Measurements from ENCODE around the gene RAB31. TPM values are rescaled to one million over a fixed set of nuclear protein-coding genes. Genes with fewer than 3 reads are reported as not detected.
"Not testable (repeated sequence)": the region's sequence is repeated elsewhere in the genome, so short reads cannot be mapped to it uniquely, and the experiment has no call there.

Gene RAB31
- total RNA-seq, 1 donor from 2014 or later: 36.0 TPM

DNA sequence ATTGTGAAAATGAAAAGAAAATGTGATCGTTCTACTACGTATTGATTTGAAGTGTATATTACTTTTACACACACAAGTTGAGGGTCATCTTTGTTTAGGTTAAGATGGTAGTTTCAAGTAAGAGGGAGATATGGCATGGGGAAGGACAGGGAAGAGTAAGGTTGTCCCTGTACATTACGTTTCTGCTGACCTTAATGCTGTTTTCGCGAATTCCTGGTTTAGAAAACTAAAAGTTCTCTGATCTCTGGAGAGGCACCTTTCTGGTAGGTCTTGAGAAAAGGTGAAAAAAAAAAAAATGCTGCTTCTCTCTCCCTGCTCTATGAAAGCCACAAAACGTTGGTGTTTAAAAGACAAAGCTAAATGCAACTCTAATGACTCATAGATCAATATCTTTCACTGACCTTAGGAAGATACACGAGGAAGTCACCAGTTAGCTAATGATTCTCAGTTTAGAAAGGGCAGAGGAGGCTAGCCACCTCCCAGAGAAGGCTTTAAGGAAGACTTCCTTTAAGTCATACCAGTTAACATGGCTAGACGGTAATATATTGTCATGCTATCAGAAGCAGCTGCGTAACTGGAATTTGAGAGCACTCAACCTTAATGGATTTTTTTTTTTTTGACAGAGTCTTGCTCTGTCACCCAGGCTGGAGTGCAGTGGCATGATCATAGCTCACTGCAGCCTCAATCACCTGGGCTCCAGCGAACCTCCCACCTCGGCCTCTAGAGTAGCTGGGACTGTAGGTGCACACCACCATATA lies 190.9 kb downstream of the RAB31 start:
- TF ChIP-seq, protein P1, sequence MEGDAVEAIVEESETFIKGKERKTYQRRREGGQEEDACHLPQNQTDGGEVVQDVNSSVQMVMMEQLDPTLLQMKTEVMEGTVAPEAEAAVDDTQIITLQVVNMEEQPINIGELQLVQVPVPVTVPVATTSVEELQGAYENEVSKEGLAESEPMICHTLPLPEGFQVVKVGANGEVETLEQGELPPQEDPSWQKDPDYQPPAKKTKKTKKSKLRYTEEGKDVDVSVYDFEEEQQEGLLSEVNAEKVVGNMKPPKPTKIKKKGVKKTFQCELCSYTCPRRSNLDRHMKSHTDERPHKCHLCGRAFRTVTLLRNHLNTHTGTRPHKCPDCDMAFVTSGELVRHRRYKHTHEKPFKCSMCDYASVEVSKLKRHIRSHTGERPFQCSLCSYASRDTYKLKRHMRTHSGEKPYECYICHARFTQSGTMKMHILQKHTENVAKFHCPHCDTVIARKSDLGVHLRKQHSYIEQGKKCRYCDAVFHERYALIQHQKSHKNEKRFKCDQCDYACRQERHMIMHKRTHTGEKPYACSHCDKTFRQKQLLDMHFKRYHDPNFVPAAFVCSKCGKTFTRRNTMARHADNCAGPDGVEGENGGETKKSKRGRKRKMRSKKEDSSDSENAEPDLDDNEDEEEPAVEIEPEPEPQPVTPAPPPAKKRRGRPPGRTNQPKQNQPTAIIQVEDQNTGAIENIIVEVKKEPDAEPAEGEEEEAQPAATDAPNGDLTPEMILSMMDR (IDR thresholded peaks at IDR 0.05): no peak
- ATAC-seq (ENCODE audit: low read depth) (no peak), DNase-seq (no peak)
- H3K36me3 Mint-ChIP-seq (ENCODE audit: low read depth): no peaks in the 10 kb centered on the region
- H3K4me1 Mint-ChIP-seq: no peaks in the 10 kb centered on the region
- POLR2A ChIA-PET: no interaction called here
- CTCF ChIA-PET: no interaction called here
- no peaks in the 10 kb centered on the region for H3K9me3 Mint-ChIP-seq
- no peak overlapping the region for H3K27ac Mint-ChIP-seq
- no peak overlapping the region for H3K4me3 Mint-ChIP-seq
- H3K27me3 Mint-ChIP-seq: peaks cover 2% of the 10 kb centered on the region
- intact Hi-C loops (cut with micrococcal nuclease): no loop called here

DNA sequence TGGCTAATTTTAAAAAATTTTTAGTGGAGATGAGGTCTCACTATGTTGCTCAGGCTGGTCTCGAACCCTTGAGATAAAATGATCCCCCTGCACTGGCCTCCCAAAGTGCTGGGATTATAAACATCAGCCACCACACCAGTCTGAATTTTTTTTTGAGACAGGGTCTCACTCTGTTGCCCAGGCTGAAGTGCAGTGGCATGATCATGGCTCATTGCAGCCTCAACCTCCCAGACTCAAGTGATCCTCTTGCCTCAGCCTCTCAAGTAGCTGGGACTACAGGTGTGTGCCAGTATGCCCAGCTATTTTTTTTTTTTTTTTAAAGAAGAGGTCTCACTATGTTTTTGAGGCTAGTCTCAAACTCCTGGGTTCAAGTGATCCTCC lies 191.4 kb downstream of the RAB31 start:
- H3K27ac Mint-ChIP-seq; DNase-seq; H3K36me3 Mint-ChIP-seq (ENCODE audit: low read depth); H3K4me1 Mint-ChIP-seq; H3K9me3 Mint-ChIP-seq; ATAC-seq (ENCODE audit: low read depth); POLR2A ChIA-PET; H3K4me3 Mint-ChIP-seq; CTCF ChIA-PET; H3K27me3 Mint-ChIP-seq; intact Hi-C loops (cut with micrococcal nuclease): not testable (repeated sequence)

DNA sequence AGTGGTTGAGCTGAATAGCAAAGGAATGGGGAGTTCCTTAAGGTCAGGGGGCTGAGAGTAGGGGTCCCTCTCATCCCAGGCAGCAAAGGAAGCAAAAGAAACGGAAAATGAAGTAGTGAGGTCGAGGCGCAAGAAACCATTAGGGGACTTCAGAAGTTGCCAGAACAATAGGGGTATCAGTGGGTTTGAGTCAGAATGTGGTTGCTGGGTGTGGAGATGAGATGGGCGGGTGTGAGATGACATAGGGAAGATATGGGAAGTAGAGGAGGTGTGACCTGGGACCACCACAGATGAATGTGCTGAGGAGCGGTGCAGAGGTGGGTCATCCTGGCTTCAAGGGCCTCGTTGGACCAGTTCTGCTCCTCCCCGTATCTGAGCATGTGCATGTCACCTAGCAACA lies 192.6 kb downstream of the RAB31 start:
- Mint-ChIP-seq H3K27ac (no peak overlapping the region), H3K9me3 (no peaks in the 10 kb centered on the region), H3K27me3 (peaks cover 6% of the 10 kb centered on the region), H3K4me3 (no peak overlapping the region), H3K4me1 (no peaks in the 10 kb centered on the region), H3K36me3 (ENCODE audit: low read depth) (no peaks in the 10 kb centered on the region)
- CTCF ChIA-PET: no interaction called here
- POLR2A ChIA-PET: no interaction called here
- no peak for ATAC-seq (ENCODE audit: low read depth)
- DNase-seq: no peak
- intact Hi-C loops (cut with micrococcal nuclease): no loop called here
- TF ChIP-seq, protein P1 (IDR thresholded peaks at IDR 0.05): no peak

DNA sequence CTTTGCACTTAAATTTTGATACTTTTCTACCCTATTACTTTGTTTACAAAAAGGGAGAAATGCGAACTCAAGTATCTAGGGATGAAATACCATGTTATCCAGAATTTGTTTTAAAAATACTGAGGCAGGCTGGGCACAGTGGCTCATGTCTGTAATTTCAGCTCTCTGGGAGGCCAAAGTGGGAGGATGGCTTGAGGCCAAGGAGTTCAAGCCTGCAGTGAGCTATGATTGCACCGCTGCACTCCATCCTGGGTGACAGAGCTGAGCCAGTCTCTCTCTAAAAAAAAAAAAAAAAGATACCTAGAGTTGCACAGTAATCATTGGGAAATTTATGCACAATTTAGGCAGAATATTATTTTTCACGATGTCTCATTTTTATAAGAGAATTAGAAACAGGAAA lies 193.3 kb downstream of the RAB31 start:
- POLR2A ChIA-PET: no interaction called here

DNA sequence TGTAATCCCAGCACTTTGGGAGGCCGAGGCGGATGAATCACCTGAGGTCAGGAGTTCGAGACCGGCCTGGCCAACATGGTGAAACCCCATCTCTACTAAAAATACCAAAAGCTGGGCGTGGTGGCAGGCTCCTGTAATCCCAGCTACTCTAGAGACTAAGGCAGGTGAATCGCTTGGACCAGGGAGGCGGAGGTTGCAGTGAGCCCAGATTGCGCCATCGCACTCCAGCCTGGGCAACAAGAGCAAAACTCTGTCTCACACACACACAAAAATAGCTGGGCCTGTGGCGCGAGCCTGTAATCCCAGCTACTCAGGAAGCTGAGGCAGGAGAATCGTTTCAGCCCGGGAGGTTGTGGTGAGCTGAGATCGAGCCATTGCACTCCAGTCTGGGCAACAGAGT lies 194.2 kb downstream of the RAB31 start:
- H3K4me1 Mint-ChIP-seq; H3K27ac Mint-ChIP-seq; H3K9me3 Mint-ChIP-seq; DNase-seq; intact Hi-C loops (cut with micrococcal nuclease); H3K4me3 Mint-ChIP-seq; POLR2A ChIA-PET; ATAC-seq (ENCODE audit: low read depth); CTCF ChIA-PET; H3K36me3 Mint-ChIP-seq (ENCODE audit: low read depth): not testable (repeated sequence)
- peaks cover 15% of the 10 kb centered on the region for H3K27me3 Mint-ChIP-seq

More for the DNA sequence above, 193.3 kb downstream of the RAB31 start:
- DNase-seq (no peak), ATAC-seq (ENCODE audit: low read depth) (no peak)
- intact Hi-C loops (cut with micrococcal nuclease): no loop called here
- no peaks in the 10 kb centered on the region for H3K4me1 Mint-ChIP-seq
- H3K4me3 Mint-ChIP-seq: no peak overlapping the region
- no peaks in the 10 kb centered on the region for H3K36me3 Mint-ChIP-seq (ENCODE audit: low read depth)
- CTCF ChIA-PET: no interaction called here
- no peak overlapping the region for H3K27ac Mint-ChIP-seq
- peaks cover 10% of the 10 kb centered on the region for H3K27me3 Mint-ChIP-seq
- no peaks in the 10 kb centered on the region for H3K9me3 Mint-ChIP-seq
- TF ChIP-seq, protein P1 (IDR thresholded peaks at IDR 0.05): no peak

DNA sequence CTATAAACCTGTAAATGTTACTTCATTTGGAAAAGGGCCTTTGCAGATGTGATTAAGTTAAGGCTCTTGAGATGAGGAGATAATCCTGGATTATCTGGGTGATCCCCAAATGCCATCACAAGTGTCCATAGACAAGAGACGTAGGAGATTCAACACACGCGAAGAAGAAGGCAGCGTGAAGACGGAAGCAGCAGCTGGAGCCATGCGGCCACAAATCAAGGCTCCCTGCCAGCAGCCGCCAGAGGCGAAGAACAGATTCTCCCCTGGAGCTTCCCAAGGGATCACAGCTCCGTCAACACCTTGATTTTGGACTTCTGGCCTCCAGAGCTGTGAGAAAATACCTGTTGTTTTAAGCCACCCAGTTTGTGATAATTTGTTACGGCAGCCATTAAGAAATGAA lies 194.7 kb downstream of the RAB31 start:
- Mint-ChIP-seq H3K27me3 (peaks cover 16% of the 10 kb centered on the region), H3K4me1 (no peaks in the 10 kb centered on the region), H3K36me3 (ENCODE audit: low read depth) (no peaks in the 10 kb centered on the region), H3K9me3 (no peaks in the 10 kb centered on the region), H3K27ac (no peak overlapping the region), H3K4me3 (no peak overlapping the region)
- intact Hi-C loops (cut with micrococcal nuclease): no loop called here
- DNase-seq (no peak), ATAC-seq (ENCODE audit: low read depth) (no peak)
- TF ChIP-seq, protein P1 (IDR thresholded peaks at IDR 0.05): no peak
- ChIA-PET CTCF (no interaction called here), POLR2A (no interaction called here)
